SK-N-SH (cell line): ENCODE results near the gene DIRAS1. TPM values are rescaled to one million over a fixed set of nuclear protein-coding genes. Genes with fewer than 3 reads are reported as not detected.

Experiments used
- CTCF ChIA-PET: fragments of 300-600, 350-600 bp; formaldehyde crosslinking; extraction: SDS; loops from one replicate; lab custom pipeline; 2021; lab: Yijun Ruan, JAX
- POLR2A ChIA-PET: fragments of 350-600 bp; sonication (Branson Sonifier 250); formaldehyde crosslinking; extraction: SDS; loops from one replicate; lab custom pipeline; 2020; ENCODE audit warnings: antibody characterized with exemption, inconsistent platforms; lab: Yijun Ruan, JAX
- DNase-seq: peaks from one replicate; pipeline ENCODE4 v3.0.0; 2012
- H2AFZ ChIP-seq: fragments of 200-600 bp; sonication (generic); 2 replicates; pipeline ENCODE4 v1.8.1; 2016; ENCODE audit warnings: antibody characterized with exemption, mild to moderate bottlenecking, low read depth
- H3F3A ChIP-seq: fragments of 200-600 bp; sonication (generic); replicated peaks from 2 replicates; pipeline ENCODE3; 2016; ENCODE audit warnings: antibody characterized with exemption, mild to moderate bottlenecking; ENCODE audit not compliant: insufficient read depth
- H3K27ac ChIP-seq, 2 experiments: fragments of 200-500 bp in 1 of 2; fragments of 200-600 bp in 1 of 2; sonication (Bioruptor generic) in 1 of 2; sonication (generic), shearing (Covaris generic) in 1 of 2; 2 replicates each; pipeline versions ENCODE4 v1.5.1 to v1.6.1; 2014 to 2016; ENCODE audit warnings: low read depth in 2 of 2, inconsistent platforms in 1 of 2, low read length in 1 of 2, mild to moderate bottlenecking in 1 of 2, mixed read lengths in 1 of 2
- H3K27me3 ChIP-seq: fragments of 200-600 bp; sonication (generic), shearing (Covaris generic); 2 replicates; pipeline ENCODE4 v1.6.1; 2016; ENCODE audit warnings: mixed run types; ENCODE audit not compliant: insufficient read depth
- H3K36me3 ChIP-seq, 2 experiments: fragments of 200-500 bp in 1 of 2; fragments of 200-600 bp in 1 of 2; sonication (Bioruptor generic) in 1 of 2; sonication (generic) in 1 of 2; replicated peaks in 1 of 2; 2 replicates each; pipeline versions ENCODE3 to v1.5.1; 2014 to 2016; ENCODE audit warnings: low read length in 1 of 2, mild to moderate bottlenecking in 1 of 2; ENCODE audit not compliant: insufficient read depth in 2 of 2, control insufficient read depth in 1 of 2
- H3K4me1 ChIP-seq, 2 experiments: fragments of 200-500 bp in 1 of 2; fragments of 200-600 bp in 1 of 2; sonication (Bioruptor generic) in 1 of 2; sonication (generic), shearing (Covaris generic) in 1 of 2; 2 replicates each; pipeline versions ENCODE4 v1.5.1 to v1.6.1; 2014 to 2016; ENCODE audit warnings: low read depth in 1 of 2, low read length in 1 of 2, mixed run types in 1 of 2; ENCODE audit not compliant: insufficient read depth in 2 of 2, control insufficient read depth in 1 of 2
- H3K4me2 ChIP-seq: fragments of 200-600 bp; sonication (generic), shearing (Covaris generic); 2 replicates; pipeline ENCODE4 v1.6.1; 2017; ENCODE audit warnings: mixed run types
- H3K4me3 ChIP-seq, 2 experiments: fragments of 200-500 bp in 1 of 2; fragments of 200-600 bp in 1 of 2; sonication (Bioruptor generic) in 1 of 2; sonication (generic), shearing (Covaris generic) in 1 of 2; 2 replicates each; pipeline versions ENCODE4 v1.5.1 to v1.8.1; 2014 to 2016; ENCODE audit warnings: low read depth in 2 of 2, inconsistent platforms in 1 of 2, low read length in 1 of 2, mild to moderate bottlenecking in 1 of 2, mixed read lengths in 1 of 2, moderate library complexity in 1 of 2
- H3K79me2 ChIP-seq: fragments of 200-600 bp; sonication (generic); 2 replicates; pipeline ENCODE4 v1.8.1; 2017; ENCODE audit warnings: mild to moderate bottlenecking; ENCODE audit not compliant: insufficient read depth
- H3K9ac ChIP-seq: fragments of 200-600 bp; sonication (generic); 2 replicates; pipeline ENCODE4 v1.6.1; 2017; ENCODE audit warnings: mixed run types
- H3K9me2 ChIP-seq: fragments of 200-600 bp; sonication (generic); 2 replicates; pipeline ENCODE4 v1.6.1; 2017; ENCODE audit warnings: mixed run types
- H3K9me3 ChIP-seq: fragments of 200-600 bp; sonication (generic); 2 replicates; pipeline ENCODE4 v1.6.1; 2017; ENCODE audit warnings: mixed run types, mild to moderate bottlenecking, moderate library complexity
- H4K20me1 ChIP-seq: fragments of 200-600 bp; sonication (generic); 2 replicates; pipeline ENCODE4 v1.6.1; 2017; ENCODE audit warnings: mild to moderate bottlenecking, mixed run types; ENCODE audit not compliant: insufficient read depth
- ELF1 ChIP-seq: IDR thresholded peaks from 2 replicates; pipeline ENCODE4 v1.4.0; 2012
- EP300 ChIP-seq, 2 experiments: IDR thresholded peaks; 2 replicates each; pipeline versions ENCODE4 v1.4.0 to v1.6.1; 2012; ENCODE audit warnings: borderline replicate concordance in 1 of 2, low read depth in 1 of 2, low read length in 1 of 2
- FOSL2 ChIP-seq: IDR thresholded peaks from 2 replicates; pipeline ENCODE4 v1.4.0; 2012; ENCODE audit warnings: low read depth, mild to moderate bottlenecking, moderate library complexity, borderline replicate concordance
- GABPA ChIP-seq: IDR thresholded peaks from 2 replicates; pipeline ENCODE4 v1.4.0; 2012; ENCODE audit warnings: low read depth, mild to moderate bottlenecking
- MXI1 ChIP-seq: IDR thresholded peaks from 2 replicates; pipeline ENCODE4 v1.6.1; 2012; ENCODE audit warnings: mild to moderate bottlenecking, low read depth, low read length, improper control_type of control experiment
- NFIC ChIP-seq: IDR thresholded peaks from 2 replicates; pipeline ENCODE4 v1.4.0; 2012; ENCODE audit warnings: borderline replicate concordance
- NRF1 ChIP-seq: IDR thresholded peaks from 2 replicates; pipeline ENCODE4 v1.6.1; 2012; ENCODE audit warnings: low read depth, mild to moderate bottlenecking, low read length
- PBX3 ChIP-seq: IDR thresholded peaks from 2 replicates; pipeline ENCODE4; 2012
- POLR2AphosphoS5 ChIP-seq: IDR thresholded peaks from 2 replicates; pipeline ENCODE4 v1.6.1; 2012; ENCODE audit warnings: low read depth, low read length
- RAD21 ChIP-seq: IDR thresholded peaks from 2 replicates; pipeline ENCODE4 v1.6.1; 2012; ENCODE audit warnings: mild to moderate bottlenecking, low read length
- RCOR1 ChIP-seq: fragments of 150-350 bp; IDR thresholded peaks from 2 replicates; pipeline ENCODE4 v1.6.1; 2017; ENCODE audit warnings: antibody characterized with exemption, low read length
- SIN3A ChIP-seq: IDR thresholded peaks from 2 replicates; pipeline ENCODE4 v1.6.1; 2012; ENCODE audit warnings: low read depth, mild to moderate bottlenecking, low read length, moderate library complexity, borderline replicate concordance
- SMC3 ChIP-seq: IDR thresholded peaks from 2 replicates; pipeline ENCODE4 v1.6.1; 2012; ENCODE audit warnings: low read depth, low read length, improper control_type of control experiment
- TCF12 ChIP-seq: IDR thresholded peaks from 2 replicates; pipeline ENCODE4 v1.4.0; 2012
- USF2 ChIP-seq: fragments of 150-350 bp; IDR thresholded peaks from 2 replicates; pipeline ENCODE4 v1.6.1; 2017; ENCODE audit warnings: antibody characterized with exemption, low read length, low read depth, borderline replicate concordance
- WGBS: methylation state at CpG from one replicate; pipeline ENCODE4 v1.1.6; 2017; ENCODE audit warnings: low lambda C conversion rate; 5-methylcytosine and 5-hydroxymethylcytosine counted together
- polyA plus RNA-seq, 3 experiments: library from polyadenylated mRNA; depleted of rRNA; stranded (reverse); fragments of >200 nt; gene quantifications; 2 replicates each; pipeline ENCODE4 v1.2.3, GENCODE V29; 2012
- TF ChIP-seq, protein P1 (sequence below): IDR thresholded peaks from 2 replicates; pipeline ENCODE4 v1.4.0; 2012; ENCODE audit warnings: low read depth
- TF ChIP-seq, protein P2 (sequence below): IDR thresholded peaks from 2 replicates; pipeline ENCODE4 v1.4.0; 2012; ENCODE audit warnings: low read depth, borderline replicate concordance

Gene DIRAS1
- polyA plus RNA-seq, 1 of the 3 experiments (the other 2 are of a cell fraction) = 9.0 TPM

DNA sequence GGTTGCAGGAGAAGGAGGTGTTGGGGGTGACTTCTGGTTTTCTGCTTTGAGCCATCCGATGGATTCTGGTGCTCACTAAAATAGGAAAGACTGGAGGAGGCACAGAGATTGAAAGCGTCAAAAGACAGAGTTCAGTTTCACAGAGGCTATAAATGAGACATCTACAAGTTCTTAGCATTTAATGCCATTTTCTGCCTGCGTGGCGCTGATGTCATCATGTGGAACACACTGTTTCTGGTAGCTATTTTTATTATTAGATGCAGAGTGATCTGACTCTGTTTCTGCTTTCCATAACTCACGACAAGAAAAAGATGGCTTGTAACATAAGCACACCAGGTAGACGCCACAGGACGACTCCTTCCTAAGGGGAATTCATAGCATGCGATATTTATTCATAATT, 21.9 kb upstream of the DIRAS1 start:
- POLR2A ChIA-PET = no interaction called here
- Histone ChIP-seq H3K9me3 (no peaks in the 10 kb centered on the region), H3K4me3 (no peak overlapping the region), H3K36me3 (no peaks in the 10 kb centered on the region), H3F3A (no peaks in the 10 kb centered on the region), H4K20me1 (no peaks in the 10 kb centered on the region), H3K27ac (no peak overlapping the region), H2AFZ (no peak overlapping the region), H3K9ac (no peak overlapping the region), H3K9me2 (no peaks in the 10 kb centered on the region), H3K79me2 (0 out of 2 replicates have a peak, but pooled peaks cover under 1% of the 10 kb centered on the region), H3K4me2 (no peak overlapping the region), H3K27me3 (peaks cover 5% of the 10 kb centered on the region; the same call in 1 of the 2 replicates), H3K4me1 (peaks cover 0 to 5% of the 10 kb centered on the region in 2 experiments; a peak in 1 of 4 replicates)
- TF ChIP-seq SIN3A (no peak), PBX3 (no peak), RAD21 (no peak), MXI1 (no peak), TCF12 (no peak), POLR2AphosphoS5 (no peak), SMC3 (no peak), RCOR1 (no peak), EP300 (IDR thresholded peaks at IDR 0.05; ENCODE audit: borderline replicate concordance in 1 of 2, low read depth in 1 of 2, low read length in 1 of 2) (no peak), FOSL2 (no peak), GABPA (no peak), ELF1 (no peak), NRF1 (no peak), USF2 (no peak), NFIC (no peak)
- TF ChIP-seq, protein P1, sequence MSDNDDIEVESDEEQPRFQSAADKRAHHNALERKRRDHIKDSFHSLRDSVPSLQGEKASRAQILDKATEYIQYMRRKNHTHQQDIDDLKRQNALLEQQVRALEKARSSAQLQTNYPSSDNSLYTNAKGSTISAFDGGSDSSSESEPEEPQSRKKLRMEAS = no peak
- TF ChIP-seq, protein P2, sequence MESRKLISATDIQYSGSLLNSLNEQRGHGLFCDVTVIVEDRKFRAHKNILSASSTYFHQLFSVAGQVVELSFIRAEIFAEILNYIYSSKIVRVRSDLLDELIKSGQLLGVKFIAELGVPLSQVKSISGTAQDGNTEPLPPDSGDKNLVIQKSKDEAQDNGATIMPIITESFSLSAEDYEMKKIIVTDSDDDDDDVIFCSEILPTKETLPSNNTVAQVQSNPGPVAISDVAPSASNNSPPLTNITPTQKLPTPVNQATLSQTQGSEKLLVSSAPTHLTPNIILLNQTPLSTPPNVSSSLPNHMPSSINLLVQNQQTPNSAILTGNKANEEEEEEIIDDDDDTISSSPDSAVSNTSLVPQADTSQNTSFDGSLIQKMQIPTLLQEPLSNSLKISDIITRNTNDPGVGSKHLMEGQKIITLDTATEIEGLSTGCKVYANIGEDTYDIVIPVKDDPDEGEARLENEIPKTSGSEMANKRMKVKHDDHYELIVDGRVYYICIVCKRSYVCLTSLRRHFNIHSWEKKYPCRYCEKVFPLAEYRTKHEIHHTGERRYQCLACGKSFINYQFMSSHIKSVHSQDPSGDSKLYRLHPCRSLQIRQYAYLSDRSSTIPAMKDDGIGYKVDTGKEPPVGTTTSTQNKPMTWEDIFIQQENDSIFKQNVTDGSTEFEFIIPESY = no peak
- CTCF ChIA-PET = interaction anchor here (1.8 kb wide), 1 partner anchor 95 kb away, joined by 11 read pairs; no protein-coding TSS in a partner anchor
- no peak for DNase-seq
- 23% methylated on average over 8 of the region's 8 CpGs for WGBS
